ENCODE measurements around the gene COL28A1. TPM values are rescaled to one million over a fixed set of nuclear protein-coding genes. Genes with fewer than 3 reads are reported as not detected.
"Not testable (repeated sequence)": the region's sequence is repeated elsewhere in the genome, so short reads cannot be mapped to it uniquely, and the experiment has no call there.

COL28A1 gene
- total and polyA plus RNA-seq, 3 donors from 2014 or later, result 4.0 to 9.2 (median 8.7) TPM

GRCh38 chr7:7479275-7479805 lies 56.3 kb downstream of the COL28A1 start:
- 50 to 61% methylated on average over 2 of the region's 2 CpGs for WGBS, 2 donors
- no peaks in the 10 kb centered on the region for H3K9me3 ChIP-seq
- DNase-seq, result no peak

GRCh38 chr7:7478569-7478968 lies 57.1 kb downstream of the COL28A1 start:
- 89 to 94% methylated on average over 6 to 15 of the region's 23 CpGs for WGBS, 2 donors
- H3K4me3 ChIP-seq, result no peak overlapping the region
- intact Hi-C loops (cut with DNase I; ENCODE audit: low total_unique reads), result no loop called here
- H3K9me3 ChIP-seq, result no peaks in the 10 kb centered on the region
- H3K4me1 ChIP-seq, result no peaks in the 10 kb centered on the region
- no peaks in the 10 kb centered on the region for H3K27me3 ChIP-seq
- TF ChIP-seq CTCF (IDR thresholded peaks at IDR 0.05) (no peak), POLR2A (IDR thresholded peaks at IDR 0.05) (no peak)
- DNase-seq, result no peak
- no peak overlapping the region for H3K27ac ChIP-seq
- H3K36me3 ChIP-seq (ENCODE audit: low read depth, missing control alignments), result no peaks in the 10 kb centered on the region

More at GRCh38 chr7:7479275-7479805, 56.3 kb downstream of the COL28A1 start:
- Histone ChIP-seq H3K4me1 (no peaks in the 10 kb centered on the region), H3K36me3 (ENCODE audit: low read depth, missing control alignments) (no peaks in the 10 kb centered on the region), H3K4me3 (no peak overlapping the region), H3K27me3 (no peaks in the 10 kb centered on the region), H3K27ac (no peak overlapping the region)
- TF ChIP-seq POLR2A (IDR thresholded peaks at IDR 0.05) (no peak), CTCF (IDR thresholded peaks at IDR 0.05) (no peak)
- intact Hi-C loops (cut with DNase I; ENCODE audit: low total_unique reads), result no loop called here

GRCh38 chr7:7477641-7478040 lies 58.0 kb downstream of the COL28A1 start:
- H3K4me1 ChIP-seq; H3K4me3 ChIP-seq; H3K9me3 ChIP-seq; intact Hi-C loops (cut with DNase I; ENCODE audit: low total_unique reads); H3K27me3 ChIP-seq; H3K36me3 ChIP-seq (ENCODE audit: low read depth, missing control alignments); H3K27ac ChIP-seq: not testable (repeated sequence)
- WGBS, 2 donors, result 72 to 86% methylated on average over 7 of the region's 7 CpGs
- DNase-seq, result peak; percentile 66

- WGBS, 2 donors, result 35 to 37% methylated on average over 1 of the region's 1 CpG
- TF ChIP-seq CTCF (IDR thresholded peaks at IDR 0.05), result no peak
- Histone ChIP-seq H3K9me3 (no peaks in the 10 kb centered on the region), H3K36me3 (ENCODE audit: low read depth, missing control alignments) (no peaks in the 10 kb centered on the region), H3K4me1 (no peaks in the 10 kb centered on the region), H3K4me3 (no peak overlapping the region), H3K27ac (no peak overlapping the region), H3K27me3 (no peaks in the 10 kb centered on the region)
- DNase-seq, result no peak
- intact Hi-C loops (cut with DNase I; ENCODE audit: low total_unique reads), result no loop called here
Measured at GRCh38 chr7:7476381-7476780, 59.3 kb downstream of the COL28A1 start.

- no peaks in the 10 kb centered on the region for H3K4me1 ChIP-seq
- no peaks in the 10 kb centered on the region for H3K9me3 ChIP-seq
- H3K27ac ChIP-seq, result no peak overlapping the region
- 85 to 88% methylated on average over 2 of the region's 2 CpGs for WGBS, 2 donors
- no peak overlapping the region for H3K4me3 ChIP-seq
- no peaks in the 10 kb centered on the region for H3K36me3 ChIP-seq (ENCODE audit: low read depth, missing control alignments)
- intact Hi-C loops (cut with DNase I; ENCODE audit: low total_unique reads), result no loop called here
- no peak for DNase-seq
- H3K27me3 ChIP-seq, result no peaks in the 10 kb centered on the region
- TF ChIP-seq POLR2A (IDR thresholded peaks at IDR 0.05) (no peak), CTCF (IDR thresholded peaks at IDR 0.05) (no peak)
Measured at GRCh38 chr7:7475601-7476000, 60.1 kb downstream of the COL28A1 start.
